OCI-LY3 (cell line): ENCODE measurements around the gene GSG1L.

Experiments used
- H2AFZ ChIP-seq: fragments of 200-600, 300-600 bp; shearing (Covaris generic); 2 replicates; pipeline ENCODE4 v1.6.0; 2014; ENCODE audit warnings: antibody characterized with exemption, low read depth, low read length
- H3K27ac ChIP-seq: fragments of 200-600, 300-600 bp; sonication (generic); 2 replicates; pipeline ENCODE4 v1.5.1; 2014; ENCODE audit warnings: mild to moderate bottlenecking, low read length, moderate library complexity, mixed read lengths
- H3K27me3 ChIP-seq: fragments of 200-600, 300-600 bp; sonication (generic); 2 replicates; pipeline ENCODE4 v1.6.1; 2014; ENCODE audit warnings: low read depth, low read length, mixed read lengths
- H3K36me3 ChIP-seq: fragments of 200-600, 300-600 bp; sonication (generic); replicated peaks from 2 replicates; pipeline ENCODE3; 2014; ENCODE audit warnings: low read depth, low read length, mixed read lengths
- H3K4me1 ChIP-seq: fragments of 300-600, 200-600 bp; sonication (generic); 2 replicates; pipeline ENCODE4 v1.6.1; 2014; ENCODE audit warnings: low read length, mixed read lengths
- H3K4me2 ChIP-seq: fragments of 200-600, 300-600 bp; sonication (generic); 2 replicates; pipeline ENCODE4 v1.6.1; 2014; ENCODE audit warnings: low read length, mixed read lengths
- H3K4me3 ChIP-seq: fragments of 300-600, 200-600 bp; sonication (generic); 2 replicates; pipeline ENCODE4 v1.5.1; 2014; ENCODE audit warnings: antibody characterized with exemption, mild to moderate bottlenecking, low read length, moderate library complexity
- H3K79me2 ChIP-seq: fragments of 300-600, 200-600 bp; shearing (Covaris generic); 2 replicates; pipeline ENCODE4 v1.6.1; 2014; ENCODE audit warnings: mild to moderate bottlenecking, low read length, mixed read lengths
- H3K9ac ChIP-seq: fragments of 300-600, 200-600 bp; shearing (Covaris generic); 2 replicates; pipeline ENCODE4 v1.6.0; 2014; ENCODE audit warnings: mild to moderate bottlenecking, low read length, moderate library complexity
- H3K9me3 ChIP-seq: fragments of 200-600, 300-600 bp; shearing (Covaris generic); 2 replicates; pipeline ENCODE4 v1.6.1; 2014; ENCODE audit warnings: low read length, mixed read lengths; ENCODE audit not compliant: insufficient read depth
- H4K20me1 ChIP-seq: fragments of 200-600, 300-600 bp; sonication (generic); 2 replicates; pipeline ENCODE4 v1.6.1; 2016; ENCODE audit warnings: low read length, mixed read lengths; ENCODE audit not compliant: insufficient read depth
- CTCF ChIP-seq: fragments of 200-600, 300-600 bp; sonication (generic); IDR thresholded peaks from 2 replicates; pipeline ENCODE4 v1.5.1; 2014; ENCODE audit warnings: antibody characterized with exemption, low read length, low read depth
- EZH2phosphoT487 ChIP-seq: fragments of 200-600 bp; shearing (Covaris generic); IDR thresholded peaks from 2 replicates; pipeline ENCODE4 v1.6.1; 2018; ENCODE audit warnings: antibody characterized with exemption, mixed run types, low read depth

The GSG1L gene

GRCh38 chr16:27778171-27778925, 285.2 kb downstream of the GSG1L start:
- H3K9me3 ChIP-seq: no peaks in the 10 kb centered on the region
- H3K79me2 ChIP-seq: no peaks in the 10 kb centered on the region
- H3K27me3 ChIP-seq: no peaks in the 10 kb centered on the region
- no peaks in the 10 kb centered on the region for H3K4me1 ChIP-seq
- H3K36me3 ChIP-seq: no peaks in the 10 kb centered on the region
- H4K20me1 ChIP-seq: no peaks in the 10 kb centered on the region
- no peak overlapping the region for H2AFZ ChIP-seq
- no peak for TF ChIP-seq CTCF
- TF ChIP-seq EZH2phosphoT487: no peak
- no peak overlapping the region for H3K27ac ChIP-seq
- H3K4me3 ChIP-seq: no peak overlapping the region
- no peak overlapping the region for H3K9ac ChIP-seq
- H3K4me2 ChIP-seq: no peak overlapping the region

- TF ChIP-seq CTCF: no peak
- TF ChIP-seq EZH2phosphoT487: no peak
- no peaks in the 10 kb centered on the region for H3K9me3 ChIP-seq
- H3K9ac ChIP-seq: no peak overlapping the region
- no peak overlapping the region for H2AFZ ChIP-seq
- no peak overlapping the region for H3K27ac ChIP-seq
- H3K4me2 ChIP-seq: no peak overlapping the region
- H3K79me2 ChIP-seq: no peaks in the 10 kb centered on the region
- no peak overlapping the region for H3K4me3 ChIP-seq
- H3K4me1 ChIP-seq: no peaks in the 10 kb centered on the region
- H4K20me1 ChIP-seq: no peaks in the 10 kb centered on the region
- no peaks in the 10 kb centered on the region for H3K36me3 ChIP-seq
- no peaks in the 10 kb centered on the region for H3K27me3 ChIP-seq
Observed at GRCh38 chr16:27777527-27777926, 286.0 kb downstream of the GSG1L start.

- no peaks in the 10 kb centered on the region for H3K9me3 ChIP-seq
- no peak overlapping the region for H3K4me2 ChIP-seq
- H3K79me2 ChIP-seq: no peaks in the 10 kb centered on the region
- H3K36me3 ChIP-seq: no peaks in the 10 kb centered on the region
- TF ChIP-seq EZH2phosphoT487 (no peak), CTCF (no peak)
- H4K20me1 ChIP-seq: no peaks in the 10 kb centered on the region
- H2AFZ ChIP-seq: no peak overlapping the region
- no peak overlapping the region for H3K4me3 ChIP-seq
- H3K9ac ChIP-seq: no peak overlapping the region
- H3K4me1 ChIP-seq: no peaks in the 10 kb centered on the region
- H3K27me3 ChIP-seq: no peaks in the 10 kb centered on the region
- H3K27ac ChIP-seq: no peak overlapping the region
Observed at GRCh38 chr16:27776556-27777225, 286.8 kb downstream of the GSG1L start.

GRCh38 chr16:27775254-27775653, 288.3 kb downstream of the GSG1L start:
- H3K4me1 ChIP-seq: no peaks in the 10 kb centered on the region
- no peak overlapping the region for H2AFZ ChIP-seq
- H3K9ac ChIP-seq: no peak overlapping the region
- TF ChIP-seq CTCF: no peak
- TF ChIP-seq EZH2phosphoT487: no peak
- no peaks in the 10 kb centered on the region for H3K79me2 ChIP-seq
- H3K36me3 ChIP-seq: no peaks in the 10 kb centered on the region
- H3K4me2 ChIP-seq: no peak overlapping the region
- no peaks in the 10 kb centered on the region for H3K9me3 ChIP-seq
- H4K20me1 ChIP-seq: no peaks in the 10 kb centered on the region
- H3K4me3 ChIP-seq: no peak overlapping the region
- H3K27me3 ChIP-seq: no peaks in the 10 kb centered on the region
- no peak overlapping the region for H3K27ac ChIP-seq
